Neural progenitor cell (in vitro differentiated cells): ENCODE measurements around the gene CACNG7. TPM values are rescaled to one million over a fixed set of nuclear protein-coding genes. Genes with fewer than 3 reads are reported as not detected.

Experiments used
- DNase-seq: peaks from one replicate; pipeline ENCODE4 v3.0.0-alpha.2; 2016; ENCODE audit warnings: low spot score
- H2AFZ ChIP-seq: fragments of 200-600 bp; sonication (generic); replicated peaks from 2 replicates; pipeline ENCODE4 v1.6.1; 2016; ENCODE audit warnings: antibody characterized with exemption
- H3F3A ChIP-seq: fragments of 200-600 bp; sonication (generic); 2 replicates; pipeline ENCODE4 v1.6.1; 2016; ENCODE audit warnings: antibody characterized with exemption, low read depth
- H3K27ac ChIP-seq: fragments of 200-600 bp; sonication (generic); 2 replicates; pipeline ENCODE4 v1.5.1; 2016; ENCODE audit warnings: mild to moderate bottlenecking
- H3K27me3 ChIP-seq: fragments of 200-600 bp; sonication (generic); 2 replicates; pipeline ENCODE4 v1.6.1; 2016; ENCODE audit warnings: mild to moderate bottlenecking, moderate library complexity
- H3K36me3 ChIP-seq: fragments of 200-600 bp; sonication (generic); 2 replicates; pipeline ENCODE4 v1.5.1; 2016
- H3K4me1 ChIP-seq: fragments of 200-600 bp; sonication (generic); 2 replicates; pipeline ENCODE4 v1.6.1; 2016; ENCODE audit warnings: mixed run types
- H3K4me2 ChIP-seq: fragments of 200-600 bp; sonication (generic); 2 replicates; pipeline ENCODE4 v1.6.1; 2016
- H3K4me3 ChIP-seq: fragments of 200-600 bp; sonication (generic); 2 replicates; pipeline ENCODE4 v1.5.1; 2016
- H3K79me2 ChIP-seq: fragments of 200-600 bp; sonication (generic); 2 replicates; pipeline ENCODE4 v1.6.1; 2016; ENCODE audit warnings: low read depth
- H3K9ac ChIP-seq: fragments of 200-600 bp; sonication (generic); 2 replicates; pipeline ENCODE4 v1.6.1; 2016
- H3K9me3 ChIP-seq: fragments of 200-600 bp; sonication (generic); 2 replicates; pipeline ENCODE4 v1.5.1; 2016; ENCODE audit warnings: low read depth
- H4K20me1 ChIP-seq: fragments of 200-600 bp; sonication (generic); 2 replicates; pipeline ENCODE4 v1.6.1; 2016; ENCODE audit warnings: low read depth
- H3K27ac Mint-ChIP-seq: 3 replicates; pipeline ENCODE4 v1.8.0; 2021; ENCODE audit warnings: mixed read lengths
- H3K27me3 Mint-ChIP-seq: 2 replicates; pipeline ENCODE4 v1.8.0; 2022; ENCODE audit warnings: low read depth, mild to moderate bottlenecking, inconsistent platforms, moderate library complexity, mixed read lengths; ENCODE audit not compliant: insufficient read depth
- H3K36me3 Mint-ChIP-seq: 3 replicates; pipeline ENCODE4 v1.8.0; 2021; ENCODE audit warnings: mixed read lengths
- H3K4me1 Mint-ChIP-seq: 3 replicates; pipeline ENCODE4 v1.8.0; 2021; ENCODE audit warnings: mixed read lengths
- H3K4me3 Mint-ChIP-seq: 3 replicates; pipeline ENCODE4 v1.8.0; 2021; ENCODE audit warnings: mild to moderate bottlenecking, moderate library complexity, mixed read lengths
- H3K9me3 Mint-ChIP-seq: 3 replicates; pipeline ENCODE4 v1.8.0; 2020; ENCODE audit warnings: mixed read lengths
- EZH2 ChIP-seq: fragments of 200-600 bp; sonication (generic); IDR thresholded peaks from 2 replicates; pipeline ENCODE4 v1.6.1; 2017; ENCODE audit warnings: antibody characterized with exemption, mild to moderate bottlenecking, moderate library complexity
- EZH2phosphoT487 ChIP-seq: fragments of 200-600 bp; sonication (generic); IDR thresholded peaks from 2 replicates; pipeline ENCODE4 v1.6.1; 2017; ENCODE audit warnings: antibody characterized with exemption
- total RNA-seq: library from RNA; depleted of rRNA; stranded (reverse); fragments of >200 nt; gene quantifications from 2 replicates; pipeline ENCODE4 v1.2.3, GENCODE V29; 2015; ENCODE audit warnings: low replicate concordance
- TF ChIP-seq, protein P1 (sequence below): fragments of 200-600 bp; sonication (generic); IDR thresholded peaks from 2 replicates; pipeline ENCODE4 v1.5.1; 2017; ENCODE audit warnings: antibody characterized with exemption, mild to moderate bottlenecking

CACNG7 gene
- total RNA-seq, 1 donor from 2014 or later: 6.7 TPM

DNA sequence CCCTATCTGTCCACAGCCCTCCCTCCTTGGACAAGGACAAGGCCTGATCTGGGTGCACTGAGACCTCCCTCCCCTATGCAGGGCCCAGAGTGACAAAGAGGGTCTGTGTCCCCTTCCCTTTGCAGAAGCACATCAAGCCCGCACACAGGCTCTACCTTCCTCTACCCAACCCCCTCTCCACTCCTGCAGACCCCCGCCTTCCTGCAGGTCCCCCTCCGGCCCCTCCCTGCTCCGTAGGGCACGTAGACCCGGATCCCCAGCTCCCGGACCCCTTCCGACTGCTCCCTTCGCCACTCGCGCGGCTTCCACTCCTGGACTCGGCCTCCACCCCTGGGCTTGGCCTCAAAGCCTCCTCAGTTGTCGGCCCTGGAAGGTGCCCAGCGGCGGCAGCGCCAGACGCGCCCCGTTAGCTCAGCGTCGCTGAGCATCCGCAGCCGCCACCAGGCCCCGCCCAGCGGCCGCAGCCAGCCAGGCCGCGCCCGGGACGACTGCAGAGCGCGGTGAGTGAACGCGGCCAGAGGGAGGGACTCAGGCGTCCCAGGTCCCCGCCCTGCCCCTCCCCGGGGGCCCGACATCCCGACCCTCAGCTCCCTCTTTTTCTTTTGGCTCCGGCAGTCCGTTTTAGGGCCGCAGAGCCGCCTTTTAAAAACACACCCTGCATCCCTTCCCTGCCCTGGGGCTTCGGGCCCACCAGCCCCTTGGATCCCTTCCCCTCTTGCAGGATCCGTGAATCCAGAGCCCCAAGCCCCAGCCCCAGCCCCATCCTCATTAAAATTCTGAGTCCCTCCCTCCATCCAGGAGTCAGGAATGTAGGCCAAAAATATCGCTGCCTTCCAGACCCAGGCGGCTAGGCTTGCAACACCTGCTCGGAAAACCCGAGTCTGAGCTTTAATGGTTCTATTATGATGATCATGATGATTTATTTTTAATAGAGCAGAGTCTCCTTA lies 42.9 kb upstream of the CACNG7 start:
- H3F3A ChIP-seq: peaks cover 32% of the 10 kb centered on the region
- H3K79me2 ChIP-seq: peaks cover 17% of the 10 kb centered on the region
- peaks cover 3% of the 10 kb centered on the region for H3K36me3 Mint-ChIP-seq
- H3K27ac Mint-ChIP-seq: peak overlapping the region; percentile 100
- H3K4me3 Mint-ChIP-seq: peak overlapping the region; percentile 90
- no peaks in the 10 kb centered on the region for H3K36me3 ChIP-seq
- H3K4me3 ChIP-seq: peak overlapping the region; percentile 66
- no peaks in the 10 kb centered on the region for H3K9me3 ChIP-seq
- H3K9ac ChIP-seq: peak overlapping the region; percentile 3
- H2AFZ ChIP-seq: peak overlapping the region; percentile 73
- peaks cover 32% of the 10 kb centered on the region for H3K4me1 Mint-ChIP-seq
- peaks cover 18% of the 10 kb centered on the region for H4K20me1 ChIP-seq
- peak; percentile 91 for DNase-seq
- H3K27me3 Mint-ChIP-seq: peaks cover 15% of the 10 kb centered on the region
- TF ChIP-seq, protein P1, sequence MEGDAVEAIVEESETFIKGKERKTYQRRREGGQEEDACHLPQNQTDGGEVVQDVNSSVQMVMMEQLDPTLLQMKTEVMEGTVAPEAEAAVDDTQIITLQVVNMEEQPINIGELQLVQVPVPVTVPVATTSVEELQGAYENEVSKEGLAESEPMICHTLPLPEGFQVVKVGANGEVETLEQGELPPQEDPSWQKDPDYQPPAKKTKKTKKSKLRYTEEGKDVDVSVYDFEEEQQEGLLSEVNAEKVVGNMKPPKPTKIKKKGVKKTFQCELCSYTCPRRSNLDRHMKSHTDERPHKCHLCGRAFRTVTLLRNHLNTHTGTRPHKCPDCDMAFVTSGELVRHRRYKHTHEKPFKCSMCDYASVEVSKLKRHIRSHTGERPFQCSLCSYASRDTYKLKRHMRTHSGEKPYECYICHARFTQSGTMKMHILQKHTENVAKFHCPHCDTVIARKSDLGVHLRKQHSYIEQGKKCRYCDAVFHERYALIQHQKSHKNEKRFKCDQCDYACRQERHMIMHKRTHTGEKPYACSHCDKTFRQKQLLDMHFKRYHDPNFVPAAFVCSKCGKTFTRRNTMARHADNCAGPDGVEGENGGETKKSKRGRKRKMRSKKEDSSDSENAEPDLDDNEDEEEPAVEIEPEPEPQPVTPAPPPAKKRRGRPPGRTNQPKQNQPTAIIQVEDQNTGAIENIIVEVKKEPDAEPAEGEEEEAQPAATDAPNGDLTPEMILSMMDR: no peak
- TF ChIP-seq EZH2phosphoT487 (no peak), EZH2 (no peak)
- peak overlapping the region; percentile 96 for H3K27ac ChIP-seq
- H3K4me2 ChIP-seq: peak overlapping the region; percentile 82
- peaks cover 12% of the 10 kb centered on the region for H3K4me1 ChIP-seq
- H3K9me3 Mint-ChIP-seq: no peaks in the 10 kb centered on the region
- no peaks in the 10 kb centered on the region for H3K27me3 ChIP-seq

DNA sequence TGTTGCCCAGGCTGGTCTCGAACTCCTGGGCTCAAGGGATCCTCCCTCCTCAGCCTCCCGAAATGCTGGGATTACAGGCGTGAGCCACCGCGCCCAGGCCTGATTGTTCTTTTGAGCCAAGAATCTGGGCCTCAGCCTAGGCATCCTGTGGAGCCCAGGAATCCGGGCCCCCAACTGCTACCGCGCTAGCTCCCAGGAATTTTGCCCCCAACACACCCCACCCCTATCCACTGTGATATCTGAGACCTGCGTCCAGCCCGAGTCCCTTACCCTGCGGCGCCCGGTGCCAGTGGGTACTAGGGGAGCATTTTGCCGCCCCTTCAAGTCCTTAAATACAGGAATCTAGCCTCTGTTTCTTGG lies 42.2 kb upstream of the CACNG7 start:
- Mint-ChIP-seq H3K4me3 (peak overlapping the region; percentile 90), H3K27me3 (peaks cover 17% of the 10 kb centered on the region), H3K36me3 (peaks cover 3% of the 10 kb centered on the region), H3K4me1 (peaks cover 36% of the 10 kb centered on the region), H3K9me3 (no peaks in the 10 kb centered on the region), H3K27ac (peak overlapping the region; percentile 100)
- Histone ChIP-seq H3K4me2 (peak overlapping the region; percentile 82), H3K36me3 (no peaks in the 10 kb centered on the region), H3K4me1 (peaks cover 12% of the 10 kb centered on the region), H3K27me3 (no peaks in the 10 kb centered on the region), H3K79me2 (peaks cover 23% of the 10 kb centered on the region), H3K4me3 (peak overlapping the region; percentile 66), H2AFZ (no peak overlapping the region), H3F3A (peaks cover 32% of the 10 kb centered on the region), H4K20me1 (peaks cover 21% of the 10 kb centered on the region), H3K9ac (no peak overlapping the region), H3K27ac (peak overlapping the region; percentile 96), H3K9me3 (no peaks in the 10 kb centered on the region)
- TF ChIP-seq EZH2phosphoT487 (no peak), EZH2 (no peak)
- TF ChIP-seq, protein P1: no peak
- DNase-seq: peak; percentile 91

DNA sequence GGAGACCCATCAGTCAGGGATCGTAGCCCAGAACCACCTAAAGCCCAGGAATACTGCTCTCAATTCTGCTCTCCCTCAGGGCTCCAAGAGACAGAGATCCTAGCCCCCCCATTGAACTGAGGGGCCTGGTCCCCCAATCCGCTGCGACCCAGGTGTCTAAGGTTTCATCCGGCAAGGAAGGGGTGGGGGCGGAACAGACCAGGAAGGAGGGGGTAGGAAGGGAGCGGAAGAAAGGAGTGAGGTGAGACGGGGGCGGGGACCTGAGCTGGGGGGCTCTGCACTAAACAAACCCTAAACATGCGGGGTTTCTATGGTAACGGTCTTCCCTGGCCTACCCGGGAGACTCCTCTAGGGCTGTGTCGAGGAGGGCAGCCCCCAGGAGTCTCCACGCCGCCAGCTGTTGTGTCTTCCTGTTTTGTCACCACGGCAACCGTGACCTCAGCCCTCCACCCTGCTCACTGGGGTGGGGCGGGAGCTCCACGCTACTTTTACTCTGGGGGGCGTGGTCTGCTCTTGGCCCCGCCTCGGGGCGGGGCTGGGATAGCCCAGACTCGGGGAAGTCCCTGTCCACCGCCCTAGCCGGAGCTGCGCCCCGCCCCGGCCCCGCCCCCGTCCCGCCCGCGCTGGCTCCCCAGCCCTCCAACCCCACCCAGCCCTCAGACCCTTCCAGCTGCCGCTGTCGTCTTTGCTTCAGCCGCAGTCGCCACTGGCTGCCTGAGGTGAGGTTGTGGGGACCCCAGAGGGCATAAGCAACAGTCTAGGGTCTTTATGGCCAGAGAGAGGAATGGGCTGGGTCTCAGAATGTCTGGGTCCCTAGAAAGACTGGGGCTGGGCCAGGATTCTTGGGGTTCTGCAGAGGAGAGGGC lies 41.6 kb upstream of the CACNG7 start, which contains the start of gene MYADM:
Gene MYADM, plus strand, starts transcription at position 659 of the 866 bp plus-strand sequence. CDS start 5,647 bp downstream, outside the sequence.
- Histone ChIP-seq H4K20me1 (peaks cover 23% of the 10 kb centered on the region), H2AFZ (no peak within 1 kb of the TSS), H3K79me2 (peaks cover 29% of the 10 kb centered on the region), H3K4me1 (peaks cover 12% of the 10 kb centered on the region), H3K4me3 (peak within 1 kb of the TSS; percentile 72), H3F3A (peaks cover 32% of the 10 kb centered on the region), H3K36me3 (no peaks in the 10 kb centered on the region), H3K4me2 (peak within 1 kb of the TSS; percentile 94), H3K9ac (peak within 1 kb of the TSS; percentile 52), H3K9me3 (no peaks in the 10 kb centered on the region), H3K27ac (peak within 1 kb of the TSS; percentile 96), H3K27me3 (no peaks in the 10 kb centered on the region)
- Mint-ChIP-seq H3K4me3 (peak within 1 kb of the TSS; percentile 97), H3K27me3 (peaks cover 17% of the 10 kb centered on the region), H3K27ac (peak within 1 kb of the TSS; percentile 100), H3K9me3 (no peaks in the 10 kb centered on the region), H3K4me1 (peaks cover 36% of the 10 kb centered on the region), H3K36me3 (peaks cover 3% of the 10 kb centered on the region)
- TF ChIP-seq, protein P1: no peak
- TF ChIP-seq EZH2 (no peak), EZH2phosphoT487 (no peak)
- DNase-seq: peak; percentile 100
